GM19328 (cell line): ENCODE results near the gene MBOAT1.

Experiments
- ATAC-seq: cut with Tn5 transposase; IDR thresholded peaks from one replicate; pipeline ENCODE4 v1.9.1; 2021; ENCODE audit warnings: mild to moderate bottlenecking, moderate library complexity; ENCODE audit not compliant: unreplicated experiment

The MBOAT1 gene

DNA sequence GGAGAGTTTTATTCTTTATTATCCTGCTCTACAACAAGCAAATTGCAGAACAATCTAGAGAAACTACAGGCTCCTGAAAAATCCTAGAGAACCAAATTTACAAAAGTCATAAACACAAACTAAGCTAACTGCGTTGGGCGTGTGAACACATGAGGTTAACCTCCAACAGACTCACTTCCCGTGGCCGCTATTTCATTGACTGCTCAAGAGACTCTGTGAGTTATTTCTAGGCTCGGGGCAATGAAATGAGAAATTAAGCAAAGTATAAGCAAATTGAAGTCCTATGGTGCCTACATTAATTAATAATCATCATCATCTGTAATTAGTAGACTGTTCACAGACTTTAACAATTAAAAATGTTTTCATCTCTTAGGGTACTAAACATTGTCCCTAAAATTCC is 100.0 kb downstream of the MBOAT1 start:
- no peak for ATAC-seq

DNA sequence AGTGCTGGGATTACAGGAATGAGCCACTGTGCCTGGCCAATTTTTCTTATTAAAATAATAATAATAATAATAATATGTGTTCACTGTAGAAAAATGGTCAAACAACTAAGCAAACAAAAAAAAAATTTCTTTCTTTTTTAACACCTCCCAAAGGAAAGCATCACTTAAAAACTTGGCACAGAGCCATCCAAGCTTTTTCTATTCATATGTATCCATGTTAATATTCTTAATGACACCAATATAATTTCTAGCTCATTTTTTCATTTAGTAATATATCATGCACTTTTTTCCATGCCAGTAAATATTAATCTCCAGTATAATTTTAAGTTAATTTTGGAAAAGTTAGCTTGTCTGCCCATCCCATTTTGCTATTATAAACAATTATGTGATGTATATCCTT is 101.8 kb downstream of the MBOAT1 start:
- no peak for ATAC-seq

DNA sequence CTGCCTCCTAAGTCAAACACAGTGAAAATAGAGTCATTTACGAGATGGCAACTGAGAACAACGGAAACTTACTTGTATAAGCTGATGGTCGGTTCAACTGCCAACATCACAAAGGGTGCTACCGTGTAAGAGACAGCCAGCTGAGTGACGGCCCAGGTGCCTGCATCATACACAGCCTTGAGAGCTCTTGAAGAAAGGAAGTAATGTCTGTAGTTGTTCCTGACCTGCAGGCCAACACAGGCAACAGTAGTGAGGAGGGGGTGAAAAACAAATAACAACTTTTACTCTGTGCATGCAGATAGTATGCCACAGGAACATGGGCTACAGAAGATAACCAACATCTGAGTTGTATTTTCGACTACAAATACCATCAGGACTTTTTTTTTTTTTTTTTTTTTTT is 102.7 kb downstream of the MBOAT1 start:
- no peak for ATAC-seq

DNA sequence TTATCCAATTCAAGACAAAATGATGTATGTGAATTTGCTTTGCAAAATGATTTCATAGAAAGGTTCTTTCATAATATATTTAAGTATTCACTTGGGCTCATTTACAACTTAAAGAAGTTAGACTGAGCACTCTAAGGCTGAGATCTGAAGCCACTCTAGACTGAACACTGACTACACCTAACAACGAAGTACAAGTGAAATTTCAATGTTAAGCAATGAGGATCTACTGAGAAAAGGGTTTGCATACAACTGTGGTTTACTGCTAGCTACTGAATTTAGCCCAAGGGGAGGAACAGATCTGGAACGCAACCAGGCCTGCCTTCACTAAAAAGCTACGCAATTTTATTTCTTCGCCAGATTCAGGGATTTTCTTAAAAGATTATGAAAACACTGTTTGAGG is 106.4 kb downstream of the MBOAT1 start:
- ATAC-seq: no peak

GRCh38 chr6:20104696-20105095 is 107.6 kb downstream of the MBOAT1 start:
- ATAC-seq: no peak

GRCh38 chr6:20102397-20103073 is 109.7 kb downstream of the MBOAT1 start:
- no peak for ATAC-seq

DNA sequence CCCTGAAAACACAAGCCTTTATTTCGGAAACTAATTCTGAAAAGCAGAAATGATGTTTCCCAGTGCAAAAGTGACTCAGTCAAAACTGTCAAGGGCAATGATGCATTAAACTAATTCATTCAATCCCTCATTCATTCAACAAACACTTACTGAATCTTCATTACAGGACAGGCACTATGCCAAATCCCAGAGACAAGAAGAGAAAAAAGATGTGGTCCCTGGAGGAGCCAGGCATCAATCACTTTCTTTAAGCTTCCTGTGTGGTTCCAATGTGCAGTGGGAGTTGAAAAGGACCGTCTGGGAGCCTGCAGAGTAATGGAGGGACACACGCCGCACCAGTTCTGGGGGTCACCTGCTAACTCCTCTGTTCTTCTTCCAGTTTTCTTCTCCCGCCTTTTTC is 113.1 kb downstream of the MBOAT1 start:
- ATAC-seq: no peak

DNA sequence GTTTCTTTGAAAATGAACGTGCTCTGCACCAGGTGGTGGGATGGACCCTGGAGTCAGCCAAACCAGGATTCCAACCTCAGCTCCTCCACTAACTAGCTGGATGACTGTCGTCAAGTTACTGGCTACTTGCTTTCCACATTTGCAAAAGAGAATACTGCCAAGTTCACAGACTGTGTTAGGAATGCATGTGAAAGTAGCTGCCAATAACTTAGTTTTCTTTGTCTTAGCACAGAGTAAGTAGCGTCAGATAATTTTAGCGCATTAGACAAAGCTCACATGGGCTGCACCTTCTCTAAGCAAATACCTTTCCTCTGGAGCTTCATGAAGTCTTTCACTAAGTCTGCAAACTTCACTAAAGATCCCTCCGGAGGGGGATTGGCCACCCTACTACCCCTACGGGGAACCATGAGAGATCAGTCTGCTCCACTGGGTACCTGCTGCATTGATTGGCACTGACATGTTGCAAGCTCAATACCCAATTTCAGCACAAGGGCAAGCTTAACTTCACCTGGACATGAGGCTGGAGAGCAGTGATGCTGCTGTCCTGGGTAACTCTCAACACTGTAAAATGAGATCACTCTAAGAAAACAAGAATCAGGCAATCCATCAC is 113.9 kb downstream of the MBOAT1 start:
- ATAC-seq: no peak

DNA sequence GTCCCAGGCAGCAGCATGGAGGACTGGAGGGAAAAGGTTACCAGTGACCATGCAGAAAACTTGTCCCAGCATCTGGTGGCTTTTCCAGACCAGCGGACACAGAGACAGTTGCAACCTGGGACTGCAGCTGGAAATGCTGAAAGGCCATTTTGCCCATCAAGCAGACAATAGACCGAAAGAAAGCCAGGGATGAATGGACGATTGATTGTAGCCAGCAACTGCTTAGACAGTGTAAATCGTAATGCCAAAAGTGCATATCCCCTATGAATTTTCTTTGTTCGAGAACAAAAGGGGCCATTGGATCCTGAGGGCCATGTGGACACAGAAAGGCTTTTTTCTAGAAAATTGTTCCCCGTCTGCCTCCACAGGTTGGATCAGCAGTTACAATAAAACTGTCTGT is 115.7 kb downstream of the MBOAT1 start:
- no peak for ATAC-seq

- no peak for ATAC-seq
These were observed 116.8 kb downstream of the MBOAT1 start for GRCh38 chr6:20095436-20095835.

DNA sequence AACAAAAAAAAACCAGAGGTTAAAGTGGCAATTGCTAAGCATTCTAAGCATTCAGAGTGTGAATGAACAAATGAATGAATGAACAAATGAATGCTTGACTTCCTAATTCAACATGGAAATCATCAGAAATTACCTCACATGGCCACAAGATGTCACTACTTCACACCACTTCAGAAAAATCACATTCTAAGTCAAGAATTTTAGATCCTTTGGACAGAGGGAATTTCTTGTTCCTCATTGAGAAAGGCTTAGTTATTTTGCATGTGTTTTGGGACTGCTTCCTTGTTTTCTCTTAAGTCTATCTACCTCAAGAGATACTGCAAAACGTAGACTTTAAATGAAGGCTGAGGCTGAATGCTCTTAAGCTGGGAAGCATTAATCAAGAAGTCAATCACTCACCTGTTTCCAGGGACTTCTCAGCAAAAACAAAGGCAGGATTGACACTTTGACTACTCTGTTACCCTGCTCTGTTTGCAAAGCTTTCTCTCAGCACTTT is 120.2 kb downstream of the MBOAT1 start:
- no peak for ATAC-seq

DNA sequence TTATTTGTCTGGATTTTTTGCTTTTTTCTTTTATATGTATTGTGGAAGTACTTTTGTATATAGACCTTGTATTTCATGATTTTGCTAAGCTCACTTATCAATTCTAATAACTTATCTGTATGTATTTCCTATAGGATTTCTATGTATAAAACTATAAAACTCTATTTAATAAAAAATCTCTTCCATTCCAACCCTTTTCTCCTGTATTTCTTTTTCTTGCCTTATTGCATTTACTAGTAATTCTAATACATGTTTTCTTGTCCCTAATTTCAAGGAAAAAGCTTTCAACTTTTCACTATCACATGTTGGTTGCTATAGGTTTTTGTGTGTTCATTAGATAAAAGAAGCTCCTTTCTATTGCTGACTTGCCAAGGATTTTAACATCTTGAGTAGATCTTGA is 125.3 kb downstream of the MBOAT1 start:
- ATAC-seq: no peak

DNA sequence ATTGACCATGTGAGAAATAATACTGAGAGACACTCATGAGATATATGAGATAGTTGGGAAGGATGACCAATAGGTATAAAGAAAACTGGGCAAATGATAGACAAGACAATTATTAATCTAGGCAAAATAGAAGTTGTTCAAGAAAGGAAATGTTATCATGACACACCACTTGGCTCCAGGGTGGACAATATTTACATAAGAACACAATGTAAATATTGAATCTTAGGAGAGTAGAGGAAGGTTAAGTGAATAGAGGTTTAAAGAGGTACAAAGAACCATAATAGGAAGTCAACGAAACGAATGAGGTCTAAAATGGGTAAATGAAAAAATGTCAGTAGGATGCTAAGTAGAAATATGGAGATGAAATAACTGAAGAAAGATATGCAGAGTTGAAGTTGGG is 126.5 kb downstream of the MBOAT1 start:
- ATAC-seq: no peak

DNA sequence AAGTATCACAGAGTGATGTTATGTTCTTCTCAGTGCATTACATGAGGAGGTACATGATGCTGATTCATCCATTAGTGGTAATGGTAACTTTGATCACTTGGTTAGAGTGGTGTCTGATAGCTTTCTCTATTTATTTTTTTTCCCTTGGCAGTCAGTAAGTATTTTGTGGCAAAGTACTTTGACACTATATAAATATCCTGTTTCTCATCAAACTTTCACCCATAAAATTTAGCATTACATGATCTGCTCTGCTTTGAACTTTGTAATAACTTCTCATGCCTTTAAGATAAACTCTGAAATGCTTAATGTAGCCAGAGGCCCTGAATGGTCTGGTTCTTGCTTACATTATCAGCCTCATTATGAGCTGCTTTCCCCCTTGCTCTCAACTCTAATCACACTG is 127.9 kb downstream of the MBOAT1 start:
- no peak for ATAC-seq

GRCh38 chr6:20071998-20072397 is 140.3 kb downstream of the MBOAT1 start:
- no peak for ATAC-seq

DNA sequence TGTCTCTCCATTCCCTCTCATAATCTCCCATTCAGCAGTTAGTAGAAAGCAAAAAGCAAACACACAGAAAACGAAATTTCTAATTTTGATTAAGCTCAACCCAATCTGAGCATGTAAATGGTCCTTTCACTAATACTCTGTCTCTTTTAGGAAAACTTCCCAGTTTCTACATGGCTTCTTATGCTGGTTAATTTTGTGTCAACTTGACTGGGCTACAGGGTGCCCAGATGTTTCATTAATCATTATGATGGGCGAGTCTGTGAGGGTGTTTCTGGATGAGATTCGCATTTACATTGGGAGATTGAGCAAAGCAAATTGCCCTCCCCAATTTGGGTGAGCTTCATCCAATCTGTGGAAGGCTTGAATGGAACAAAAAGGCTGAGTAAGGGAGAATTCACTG is 142.2 kb downstream of the MBOAT1 start:
- ATAC-seq: no peak

- ATAC-seq: no peak
These were observed 143.2 kb downstream of the MBOAT1 start for GRCh38 chr6:20069021-20069522.

- no peak for ATAC-seq
These were observed 143.8 kb downstream of the MBOAT1 start for GRCh38 chr6:20068421-20068988.

DNA sequence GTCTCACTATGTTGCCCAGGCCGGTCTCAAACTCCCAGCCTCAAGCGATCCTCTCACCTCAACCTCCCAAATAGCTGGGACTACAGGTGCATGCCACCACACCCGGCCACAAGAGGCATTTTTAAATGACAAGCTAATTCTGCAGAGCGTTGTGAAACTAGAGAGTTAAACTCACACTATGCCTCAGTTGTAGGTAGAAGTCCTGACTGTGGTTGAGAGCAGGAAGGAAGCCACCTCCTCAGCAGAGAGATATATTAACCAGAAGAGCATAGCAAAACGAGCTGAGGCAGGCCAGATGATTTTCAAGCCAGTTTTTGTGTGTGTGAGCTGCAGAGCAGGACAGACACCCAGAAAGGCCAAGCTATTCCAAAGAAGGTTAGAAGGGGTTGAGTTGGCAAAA is 150.3 kb downstream of the MBOAT1 start:
- no peak for ATAC-seq

- no peak for ATAC-seq
These were observed 152.0 kb downstream of the MBOAT1 start for GRCh38 chr6:20060252-20060651.

DNA sequence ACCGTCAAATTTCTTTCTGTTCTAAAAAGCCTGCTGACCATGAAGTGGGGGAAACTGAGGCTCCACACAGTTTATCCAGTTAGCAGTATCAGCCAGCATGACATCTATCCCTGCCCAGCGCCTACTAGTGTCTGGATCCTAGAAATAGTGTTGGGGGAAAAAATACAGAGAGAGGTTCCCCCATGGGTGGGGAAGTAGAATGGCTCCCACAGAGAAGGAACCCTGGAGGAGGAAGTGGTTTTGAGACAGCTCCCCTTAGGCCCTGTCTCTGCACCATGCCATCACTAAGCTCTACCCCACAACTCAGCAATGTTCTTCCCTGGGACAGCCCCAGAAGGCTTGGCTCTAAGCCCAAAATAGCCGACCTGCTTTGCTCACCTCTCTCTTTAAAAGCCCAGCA is 153.4 kb downstream of the MBOAT1 start:
- ATAC-seq: no peak
